H1 (cell line): Measurements from ENCODE around the gene SLC1A7. TPM values are rescaled to one million over a fixed set of nuclear protein-coding genes. Genes with fewer than 3 reads are reported as not detected.

ENCODE experiments used
- CTCF ChIA-PET: fragments of 300-600 bp; sonication (Branson Sonifier 250); formaldehyde crosslinking; loops from one replicate; lab custom pipeline; 2021; ENCODE audit not compliant: partially characterized antibody; lab: Charles Lee
- POLR2A ChIA-PET: fragments of 300-600 bp; sonication (Branson Sonifier 250); formaldehyde crosslinking; loops from one replicate; lab custom pipeline; 2021; ENCODE audit warnings: inconsistent platforms; ENCODE audit not compliant: partially characterized antibody; lab: Charles Lee
- DNase-seq, 2 experiments: peaks; one replicate each; pipeline versions ENCODE4 v3.0.0 to v3.0.0-alpha.2; 2010 to 2022; ENCODE audit warnings: low spot score in 2 of 2, low read depth in 1 of 2, mixed read lengths in 1 of 2
- FAIRE-seq: peaks from 2 replicates; lab custom pipeline; 2011; peaks lifted over from hg19 to GRCh38; lab: Jason Lieb, UNC
- H2AFZ ChIP-seq: 2 replicates; pipeline ENCODE4 v1.8.1; 2012; ENCODE audit warnings: low read length, inconsistent platforms
- H2AK5ac ChIP-seq: 2 replicates; pipeline ENCODE4 v1.6.1; 2013; ENCODE audit warnings: low read depth, low read length
- H2BK120ac ChIP-seq: replicated peaks from 2 replicates; pipeline ENCODE3; 2013; ENCODE audit warnings: low read depth, low read length, inconsistent platforms
- H2BK12ac ChIP-seq: 2 replicates; pipeline ENCODE4 v1.6.1; 2013; ENCODE audit warnings: low read depth, low read length
- H2BK15ac ChIP-seq: 2 replicates; pipeline ENCODE4 v1.6.1; 2013; ENCODE audit warnings: low read length
- H2BK20ac ChIP-seq: 2 replicates; pipeline ENCODE4 v1.6.1; 2013; ENCODE audit warnings: low read length
- H2BK5ac ChIP-seq: 2 replicates; pipeline ENCODE4 v1.6.1; 2013; ENCODE audit warnings: low read depth, low read length
- H3K14ac ChIP-seq: 2 replicates; pipeline ENCODE4 v1.6.1; 2013; ENCODE audit warnings: inconsistent platforms; ENCODE audit not compliant: insufficient read length
- H3K18ac ChIP-seq: 2 replicates; pipeline ENCODE4 v1.6.1; 2013; ENCODE audit warnings: low read length; ENCODE audit errors: extremely low read depth
- H3K23ac ChIP-seq: 2 replicates; pipeline ENCODE4 v1.6.1; 2013; ENCODE audit warnings: inconsistent platforms; ENCODE audit not compliant: insufficient read length
- H3K23me2 ChIP-seq: 2 replicates; pipeline ENCODE4 v1.6.1; 2013; ENCODE audit warnings: low read depth, low read length
- H3K27ac ChIP-seq: 2 replicates; pipeline ENCODE4 v1.6.1; 2011; ENCODE audit warnings: low read depth, low read length, inconsistent platforms
- H3K27me3 ChIP-seq, 4 experiments: replicated peaks in 1 of 4; 1 replicate in 1 of 4; 2 replicates in 3 of 4; pipeline versions ENCODE4 v1.6.1 to v1.8.1; 2011 to 2013; ENCODE audit warnings: low read length in 3 of 4, mild to moderate bottlenecking in 3 of 4, inconsistent platforms in 2 of 4, mixed read lengths in 2 of 4, moderate library complexity in 1 of 4; ENCODE audit not compliant: control insufficient read depth in 3 of 4, insufficient read depth in 3 of 4; ENCODE audit errors: extremely low read depth in 1 of 4
- H3K36me3 ChIP-seq, 4 experiments: 2 replicates each; pipeline versions ENCODE4 v1.6.1 to v1.8.1; 2011 to 2013; ENCODE audit warnings: mild to moderate bottlenecking in 4 of 4, low read length in 3 of 4, moderate library complexity in 2 of 4, control low read depth in 1 of 4, inconsistent platforms in 1 of 4; ENCODE audit not compliant: insufficient read depth in 4 of 4, control insufficient read depth in 2 of 4
- H3K4ac ChIP-seq: replicated peaks from 2 replicates; pipeline ENCODE3; 2013; ENCODE audit warnings: low read length, low read depth, mixed read lengths, inconsistent platforms; ENCODE audit not compliant: insufficient read length
- H3K4me1 ChIP-seq, 4 experiments: replicated peaks in 1 of 4; 1 replicate in 1 of 4; 2 replicates in 3 of 4; pipeline versions ENCODE4 v1.6.1 to v1.8.1; 2011 to 2013; ENCODE audit warnings: low read length in 3 of 4, inconsistent platforms in 2 of 4, mixed read lengths in 1 of 4; ENCODE audit not compliant: insufficient read depth in 4 of 4, control insufficient read depth in 3 of 4
- H3K4me2 ChIP-seq, 2 experiments: 2 replicates each; pipeline versions ENCODE4 v1.6.1 to v1.8.1; 2011 to 2013; ENCODE audit warnings: low read depth in 2 of 2, low read length in 2 of 2, control low read depth in 1 of 2, inconsistent platforms in 1 of 2, mild to moderate bottlenecking in 1 of 2; ENCODE audit not compliant: insufficient read depth in 1 of 2
- H3K4me3 ChIP-seq, 4 experiments: fragments of 200-600, 300-600 bp in 1 of 4; sonication (generic), shearing (Covaris generic), sonication (Bioruptor Twin) in 1 of 4; 2 replicates each; pipeline versions ENCODE4 v1.5.1 to v1.8.1; 2011 to 2016; ENCODE audit warnings: low read length in 4 of 4, low read depth in 3 of 4, control low read depth in 2 of 4, inconsistent platforms in 2 of 4, mild to moderate bottlenecking in 2 of 4, mixed read lengths in 1 of 4, moderate library complexity in 1 of 4; ENCODE audit not compliant: insufficient read depth in 2 of 4; ENCODE audit errors: extremely low read depth in 1 of 4
- H3K56ac ChIP-seq: replicated peaks from 2 replicates; pipeline ENCODE3; 2013; ENCODE audit warnings: low read depth, mild to moderate bottlenecking, mixed read lengths, low read length, inconsistent platforms; ENCODE audit not compliant: insufficient read length
- H3K79me1 ChIP-seq: 2 replicates; pipeline ENCODE4 v1.6.1; 2013; ENCODE audit warnings: low read depth, low read length, control low read depth
- H3K79me2 ChIP-seq, 2 experiments: 2 replicates each; pipeline versions ENCODE4 v1.6.1 to v1.8.1; 2012 to 2013; ENCODE audit warnings: low read length in 2 of 2, mild to moderate bottlenecking in 2 of 2, inconsistent platforms in 1 of 2; ENCODE audit not compliant: insufficient read depth in 2 of 2, control insufficient read depth in 1 of 2
- H3K9ac ChIP-seq, 4 experiments: replicated peaks in 1 of 4; 1 replicate in 1 of 4; 2 replicates in 3 of 4; pipeline versions ENCODE4 v1.6.1 to v1.8.1; 2011 to 2013; ENCODE audit warnings: low read depth in 3 of 4, low read length in 3 of 4, control low read depth in 2 of 4, mild to moderate bottlenecking in 2 of 4, moderate library complexity in 2 of 4, inconsistent platforms in 1 of 4; ENCODE audit errors: extremely low read depth in 1 of 4
- H3K9me3 ChIP-seq, 2 experiments: 2 replicates each; pipeline versions ENCODE4 v1.6.1 to v1.8.1; 2012 to 2013; ENCODE audit warnings: mild to moderate bottlenecking in 2 of 2, moderate library complexity in 2 of 2, control low read depth in 1 of 2, inconsistent platforms in 1 of 2, low read depth in 1 of 2, low read length in 1 of 2, mixed read lengths in 1 of 2; ENCODE audit not compliant: insufficient read depth in 2 of 2
- H4K20me1 ChIP-seq, 2 experiments: replicated peaks in 1 of 2; 2 replicates each; pipeline versions ENCODE3 to v1.8.1; 2011 to 2013; ENCODE audit warnings: inconsistent platforms in 2 of 2, low read length in 2 of 2, mild to moderate bottlenecking in 1 of 2; ENCODE audit not compliant: insufficient read depth in 2 of 2, control insufficient read depth in 1 of 2
- H4K5ac ChIP-seq: 2 replicates; pipeline ENCODE4 v1.6.1; 2013; ENCODE audit warnings: low read length, low read depth, mixed read lengths, inconsistent platforms; ENCODE audit not compliant: insufficient read length
- H4K8ac ChIP-seq: 2 replicates; pipeline ENCODE4 v1.8.0; 2013; ENCODE audit warnings: mild to moderate bottlenecking, moderate library complexity, low read length, inconsistent platforms; ENCODE audit not compliant: insufficient read depth; ENCODE audit errors: extremely low read depth
- H4K91ac ChIP-seq: replicated peaks from 2 replicates; pipeline ENCODE3; 2013; ENCODE audit warnings: low read length, mixed read lengths, inconsistent platforms; ENCODE audit not compliant: insufficient read length
- BACH1 ChIP-seq: IDR thresholded peaks from 2 replicates; pipeline ENCODE4 v1.6.1; 2012; ENCODE audit warnings: low read length, improper control_type of control experiment
- CBX5 ChIP-seq: fragments of 300-800, 300-1000 bp; sonication (generic); IDR thresholded peaks from 2 replicates; pipeline ENCODE4 v1.7.1; 2016; ENCODE audit warnings: antibody characterized with exemption, low read length, low read depth
- CTBP2 ChIP-seq: IDR thresholded peaks from 2 replicates; pipeline ENCODE4 v1.7.0; 2011; ENCODE audit warnings: borderline replicate concordance, mild to moderate bottlenecking, moderate library complexity, mixed read lengths, low read length; ENCODE audit not compliant: insufficient read depth, insufficient read length
- PHF8 ChIP-seq: fragments of 200-600 bp; sonication (generic); conservative IDR thresholded peaks from 2 replicates; pipeline ENCODE4 v1.7.1; 2012; ENCODE audit warnings: low read depth, mild to moderate bottlenecking, inconsistent platforms, low read length, moderate library complexity
- POU5F1 ChIP-seq: IDR thresholded peaks from 2 replicates; pipeline ENCODE4 v1.6.1; 2011; ENCODE audit warnings: low read depth, mild to moderate bottlenecking, low read length, moderate library complexity
- SIRT6 ChIP-seq: IDR thresholded peaks from one replicate; pipeline ENCODE4 v1.7.1; 2012; ENCODE audit warnings: low read length, inconsistent platforms
- TEAD4 ChIP-seq: IDR thresholded peaks from 2 replicates; pipeline ENCODE4 v1.6.1; 2012; ENCODE audit warnings: low read depth, low read length, inconsistent platforms, mixed read lengths
- WGBS, 2 experiments: shearing (Covaris generic) in 1 of 2; methylation state at CpG; one replicate each; pipeline versions ENCODE4 v1.1.6 to v1.1.7; 2013 to 2015; ENCODE audit warnings: low lambda C conversion rate in 2 of 2, mixed read lengths in 2 of 2, inconsistent platforms in 1 of 2, low coverage in 1 of 2, missing lambda C conversion rate in 1 of 2; ENCODE audit not compliant: insufficient replicate concordance in 2 of 2, insufficient coverage in 1 of 2, insufficient read length in 1 of 2; ENCODE audit errors: extremely low coverage in 1 of 2, missing lambda C conversion rate in 1 of 2; 5-methylcytosine and 5-hydroxymethylcytosine counted together
- polyA plus RNA-seq, 7 experiments: library from polyadenylated mRNA; depleted of rRNA in 3 of 7; stranded (reverse) in 5 of 7; unstranded in 2 of 7; fragments of >200 nt in 5 of 7; fragments of 200-250 nt in 2 of 7; gene quantifications; 1 replicate in 5 of 7; 2 replicates in 1 of 7; 4 replicates in 1 of 7; pipeline versions ENCODE4 v1.2.1 to v1.2.3, GENCODE V29; 2011 to 2013; ENCODE audit warnings: missing spikeins in 2 of 7, mixed read lengths in 2 of 7
- total RNA-seq: library from RNA; stranded (reverse); fragmentation: NEBNext Ultra II Directional; extraction: Animal tissue kit (Norgen Biotek cat#: 25700); gene quantifications from 2 replicates; pipeline ENCODE4 v1.2.1, GENCODE V29; 2021
- TF ChIP-seq, protein P1 (sequence below): IDR thresholded peaks from 2 replicates; pipeline ENCODE4 v1.6.1; 2012; ENCODE audit warnings: inconsistent platforms
- TF ChIP-seq, protein P2 (sequence below): IDR thresholded peaks from 2 replicates; pipeline ENCODE4 v1.6.1; 2011; ENCODE audit warnings: low read depth, mild to moderate bottlenecking, low read length; ENCODE audit not compliant: insufficient read depth

The SLC1A7 gene
- total and polyA plus RNA-seq, 2 of the 8 experiments (the other 6 are each of a cell fraction or from before 2014, with no cell fraction given), result not detected

DNA sequence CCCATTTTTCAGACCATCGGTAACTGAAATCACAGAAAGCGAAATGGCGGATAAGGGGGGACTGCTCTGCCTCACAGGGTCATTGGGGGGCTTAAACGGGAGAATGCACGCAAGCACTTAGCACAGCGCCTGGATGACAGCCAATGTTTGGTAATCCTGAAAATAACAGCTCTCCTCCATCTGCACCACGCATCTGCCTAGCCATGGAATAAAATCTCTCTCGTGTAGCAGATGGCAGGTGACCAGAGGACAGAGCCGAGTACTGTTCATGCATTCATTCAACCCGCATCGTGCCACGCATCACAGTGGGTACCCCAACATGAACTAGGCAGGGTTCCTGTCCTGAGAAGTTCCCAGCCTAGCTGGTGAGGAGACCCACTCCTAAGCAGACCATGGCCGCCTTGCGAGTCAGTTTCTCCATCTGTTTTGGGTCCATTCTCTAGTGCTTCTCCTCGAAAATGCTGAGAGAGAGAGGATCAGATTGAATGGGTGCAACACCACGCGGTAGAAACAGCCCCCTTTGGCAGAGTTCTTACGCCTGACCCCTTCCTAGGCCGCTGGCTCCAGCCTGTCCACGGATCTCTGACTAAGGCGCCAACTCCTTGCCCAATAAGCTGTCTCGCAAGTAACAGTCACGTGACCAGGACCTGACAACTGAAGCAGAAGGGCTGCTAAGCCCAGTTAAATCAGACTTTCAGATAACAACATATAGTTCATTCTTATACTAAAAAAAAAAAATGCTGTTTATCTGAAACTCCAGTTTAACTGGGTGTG lies 7.3 kb downstream of the SLC1A7 start:
- FAIRE-seq, result no peak

More for the DNA sequence above, 7.3 kb downstream of the SLC1A7 start:
- Histone ChIP-seq H4K91ac (no peak overlapping the region), H3K4me2 (no peak overlapping the region), H4K20me1 (no peaks in the 10 kb centered on the region), H3K79me2 (no peaks in the 10 kb centered on the region), H3K4me3 (no peak overlapping the region), H2BK12ac (no peak overlapping the region), H2BK15ac (no peak overlapping the region), H2BK5ac (no peak overlapping the region), H3K18ac (no peak overlapping the region), H3K4me1 (no peaks in the 10 kb centered on the region), H2BK120ac (no peak overlapping the region), H4K5ac (no peak overlapping the region), H3K4ac (no peak overlapping the region), H3K14ac (no peak overlapping the region), H4K8ac (no peak overlapping the region), H2AFZ (0 out of 2 replicates have a peak overlapping the region, but pooled peaks have one; percentile 6), H3K36me3 (no peaks in the 10 kb centered on the region), H3K9me3 (peaks cover 5 to 9% of the 10 kb centered on the region in 2 experiments; a peak in 3 of 4 replicates), H2AK5ac (no peak overlapping the region), H3K27ac (no peak overlapping the region), H3K27me3 (no peaks in the 10 kb centered on the region), H3K23ac (no peak overlapping the region), H3K9ac (no peak overlapping the region), H2BK20ac (no peak overlapping the region), H3K56ac (no peak overlapping the region), H3K79me1 (no peaks in the 10 kb centered on the region), H3K23me2 (no peaks in the 10 kb centered on the region)
- no peak for DNase-seq
- TF ChIP-seq BACH1, result no peak
- no peak for TF ChIP-seq TEAD4
- no peak for TF ChIP-seq SIRT6
- TF ChIP-seq PHF8, result no peak
- TF ChIP-seq CTBP2, result no peak
- TF ChIP-seq POU5F1, result no peak
- TF ChIP-seq, protein P1, sequence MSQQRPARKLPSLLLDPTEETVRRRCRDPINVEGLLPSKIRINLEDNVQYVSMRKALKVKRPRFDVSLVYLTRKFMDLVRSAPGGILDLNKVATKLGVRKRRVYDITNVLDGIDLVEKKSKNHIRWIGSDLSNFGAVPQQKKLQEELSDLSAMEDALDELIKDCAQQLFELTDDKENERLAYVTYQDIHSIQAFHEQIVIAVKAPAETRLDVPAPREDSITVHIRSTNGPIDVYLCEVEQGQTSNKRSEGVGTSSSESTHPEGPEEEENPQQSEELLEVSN, result no peak
- TF ChIP-seq CBX5, result no peak
- TF ChIP-seq, protein P2, sequence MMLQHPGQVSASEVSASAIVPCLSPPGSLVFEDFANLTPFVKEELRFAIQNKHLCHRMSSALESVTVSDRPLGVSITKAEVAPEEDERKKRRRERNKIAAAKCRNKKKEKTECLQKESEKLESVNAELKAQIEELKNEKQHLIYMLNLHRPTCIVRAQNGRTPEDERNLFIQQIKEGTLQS, result no peak
- CTCF ChIA-PET, result no interaction called here
- POLR2A ChIA-PET, result no interaction called here
- WGBS, 2 experiments, result 90% methylated on average over 23 of the region's 23 CpGs; no CpG with 5 or more reads in 1 of the 2 experiments
